ENCODE results near the gene TPX2. TPM values are rescaled to one million over a fixed set of nuclear protein-coding genes. Genes with fewer than 3 reads are reported as not detected.

TPX2 gene
- total and polyA plus RNA-seq, 8 donors, result 5.1 to 89.9 (median 39.7) TPM

GRCh38 chr20:31846793-31847138 lies 107.7 kb downstream of the TPX2 start:
- no peak for DNase-seq
- H3K9me3 ChIP-seq, result no peaks in the 10 kb centered on the region
- no peak for ATAC-seq
- H3K27me3 ChIP-seq, result peaks cover 7 to 38% of the 10 kb centered on the region in 2 donors
- no peak overlapping the region for H3K4me3 ChIP-seq
- H3K27ac ChIP-seq, result no peak overlapping the region
- TF ChIP-seq, protein P1, sequence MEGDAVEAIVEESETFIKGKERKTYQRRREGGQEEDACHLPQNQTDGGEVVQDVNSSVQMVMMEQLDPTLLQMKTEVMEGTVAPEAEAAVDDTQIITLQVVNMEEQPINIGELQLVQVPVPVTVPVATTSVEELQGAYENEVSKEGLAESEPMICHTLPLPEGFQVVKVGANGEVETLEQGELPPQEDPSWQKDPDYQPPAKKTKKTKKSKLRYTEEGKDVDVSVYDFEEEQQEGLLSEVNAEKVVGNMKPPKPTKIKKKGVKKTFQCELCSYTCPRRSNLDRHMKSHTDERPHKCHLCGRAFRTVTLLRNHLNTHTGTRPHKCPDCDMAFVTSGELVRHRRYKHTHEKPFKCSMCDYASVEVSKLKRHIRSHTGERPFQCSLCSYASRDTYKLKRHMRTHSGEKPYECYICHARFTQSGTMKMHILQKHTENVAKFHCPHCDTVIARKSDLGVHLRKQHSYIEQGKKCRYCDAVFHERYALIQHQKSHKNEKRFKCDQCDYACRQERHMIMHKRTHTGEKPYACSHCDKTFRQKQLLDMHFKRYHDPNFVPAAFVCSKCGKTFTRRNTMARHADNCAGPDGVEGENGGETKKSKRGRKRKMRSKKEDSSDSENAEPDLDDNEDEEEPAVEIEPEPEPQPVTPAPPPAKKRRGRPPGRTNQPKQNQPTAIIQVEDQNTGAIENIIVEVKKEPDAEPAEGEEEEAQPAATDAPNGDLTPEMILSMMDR (IDR thresholded peaks at IDR 0.05), result peak in 1 of 2 donors; percentile 32
- intact Hi-C loops (cut with DNase I), result no loop called here
- peaks cover 0 to 3% of the 10 kb centered on the region in 2 donors for H3K4me1 ChIP-seq
- no peaks in the 10 kb centered on the region for H3K36me3 ChIP-seq

- peaks cover 7 to 47% of the 10 kb centered on the region in 2 donors for H3K27me3 ChIP-seq
- H3K4me1 ChIP-seq, result peaks cover 0 to 5% of the 10 kb centered on the region in 2 donors
- TF ChIP-seq, protein P1 (IDR thresholded peaks at IDR 0.05), result no peak
- ATAC-seq (no peak), DNase-seq (peak in 1 of 4 donors; percentile 72)
- no peak overlapping the region for H3K27ac ChIP-seq
- H3K9me3 ChIP-seq, result no peaks in the 10 kb centered on the region
- intact Hi-C loops (cut with DNase I), result no loop called here
- no peaks in the 10 kb centered on the region for H3K36me3 ChIP-seq
- H3K4me3 ChIP-seq, result no peak overlapping the region
These were observed 109.3 kb downstream of the TPX2 start for GRCh38 chr20:31848088-31848999.

DNA sequence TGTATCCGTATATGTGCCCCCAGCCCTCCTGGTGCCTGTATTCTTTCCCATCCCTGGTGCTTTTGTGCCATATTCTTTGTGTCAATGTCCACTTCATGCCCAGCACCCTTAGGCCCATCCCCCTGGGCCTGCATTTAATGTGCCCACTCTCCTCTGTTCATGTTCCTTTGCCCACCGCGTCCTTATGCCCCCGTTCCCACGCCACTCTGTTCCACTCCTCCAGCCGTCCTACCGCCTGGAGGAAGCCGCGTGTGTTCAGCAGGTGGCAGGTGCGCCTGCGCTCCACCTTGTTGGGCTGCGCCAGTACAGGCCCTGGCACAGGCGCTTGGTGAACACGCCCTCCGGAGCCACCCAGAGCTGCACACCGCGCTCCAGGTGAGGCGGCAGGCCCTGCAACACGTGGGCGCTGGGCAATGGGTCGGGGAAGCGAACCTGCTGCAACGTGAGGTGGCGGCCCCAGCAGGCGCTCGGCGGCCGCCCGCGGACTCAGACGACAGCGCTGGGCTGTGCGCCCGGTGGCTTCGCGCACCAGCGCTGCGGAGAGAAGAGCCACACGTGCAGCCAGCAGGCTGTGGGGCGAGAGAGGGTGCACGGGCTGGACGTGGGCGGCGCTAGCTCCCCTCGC lies 110.3 kb downstream of the TPX2 start:
- H3K9me3 ChIP-seq, result no peaks in the 10 kb centered on the region
- H3K4me3 ChIP-seq, result no peak overlapping the region
- H3K4me1 ChIP-seq, result peaks cover 0 to 5% of the 10 kb centered on the region in 2 donors
- peaks cover 7 to 47% of the 10 kb centered on the region in 2 donors for H3K27me3 ChIP-seq
- intact Hi-C loops (cut with DNase I), result no loop called here
- H3K36me3 ChIP-seq, result no peaks in the 10 kb centered on the region
- H3K27ac ChIP-seq, result no peak overlapping the region
- ATAC-seq (peak; percentile 39), DNase-seq (peak in 1 of 4 donors; percentile 67)
- TF ChIP-seq, protein P1 (IDR thresholded peaks at IDR 0.05), result no peak

Other genes with a start within 250 kb of the TPX2 start
- 100 to 1,000 TPM; 185 to 282 TPM for gene HM13, start 224.8 kb upstream of the TPX2 start, total RNA-seq
- gene HM13, start 224.8 kb upstream of the TPX2 start, polyA plus RNA-seq (ENCODE audit: insufficient read length in 6 of 6), result 100 to 1,000 TPM in 5 of 6 donors, 10 to 100 TPM in 1; 98.9 to 136 (median 108) TPM
- gene ID1, start 134.0 kb upstream of the TPX2 start, total RNA-seq, result 100 to 1,000 TPM; 185 to 297 TPM
- 100 to 1,000 TPM in 5 of 6 donors, 10 to 100 TPM in 1; 65.4 to 194 (median 120) TPM for gene ID1, start 134.0 kb upstream of the TPX2 start, polyA plus RNA-seq (ENCODE audit: insufficient read length in 6 of 6)
- gene COX4I2, start 101.4 kb upstream of the TPX2 start, total RNA-seq, result 10 to 100 TPM; 13.5 to 15.7 TPM
- 10 to 100 TPM; 18.6 to 33.8 (median 25.2) TPM for gene COX4I2, start 101.4 kb upstream of the TPX2 start, polyA plus RNA-seq (ENCODE audit: insufficient read length in 6 of 6)
- gene BCL2L1, start 16.4 kb upstream of the TPX2 start, total RNA-seq, result 100 to 1,000 TPM; 122 to 181 TPM
- 10 to 100 TPM; 43.3 to 60.5 (median 54.4) TPM for gene BCL2L1, start 16.4 kb upstream of the TPX2 start, polyA plus RNA-seq (ENCODE audit: insufficient read length in 6 of 6)
- gene MYLK2, start 80.1 kb downstream of the TPX2 start, total RNA-seq, result not detected
- gene MYLK2, start 80.1 kb downstream of the TPX2 start, polyA plus RNA-seq (ENCODE audit: insufficient read length in 6 of 6), result 1 to 10 TPM in 3 of 6 donors, under 1 TPM in 3; 0.53 to 1.9 (median 1.0) TPM
- gene FOXS1, start 106.3 kb downstream of the TPX2 start, total RNA-seq, result 1 to 10 TPM; 2.5 to 2.9 TPM
- gene FOXS1, start 106.3 kb downstream of the TPX2 start, polyA plus RNA-seq (ENCODE audit: insufficient read length in 6 of 6), result 1 to 10 TPM; 4.8 to 8.2 (median 6.2) TPM
- gene DUSP15, start 131.2 kb downstream of the TPX2 start, total RNA-seq, result 1 to 10 TPM in 1 of 2 donors, under 1 TPM in 1; 0.82 to 1.1 TPM
- 10 to 100 TPM in 4 of 6 donors, 1 to 10 TPM in 2; 8.5 to 13.1 (median 10.3) TPM for gene DUSP15, start 131.2 kb downstream of the TPX2 start, polyA plus RNA-seq (ENCODE audit: insufficient read length in 6 of 6)
- gene TTLL9, start 131.3 kb downstream of the TPX2 start, total RNA-seq, result 1 to 10 TPM in 1 of 2 donors, under 1 TPM in 1; 0.20 to 1.3 TPM
- 1 to 10 TPM; 2.0 to 6.2 (median 3.6) TPM for gene TTLL9, start 131.3 kb downstream of the TPX2 start, polyA plus RNA-seq (ENCODE audit: insufficient read length in 6 of 6)
- 10 to 100 TPM in 1 of 2 donors, 1 to 10 TPM in 1; 9.1 to 10.5 TPM for gene PDRG1, start 212.8 kb downstream of the TPX2 start, total RNA-seq
- 10 to 100 TPM; 15.2 to 19.1 (median 17.0) TPM for gene PDRG1, start 212.8 kb downstream of the TPX2 start, polyA plus RNA-seq (ENCODE audit: insufficient read length in 6 of 6)
- gene XKR7, start 228.9 kb downstream of the TPX2 start, total RNA-seq, result under 1 TPM in 1 of 2 donors, not detected in 1; 0.05 TPM
- gene XKR7, start 228.9 kb downstream of the TPX2 start, polyA plus RNA-seq (ENCODE audit: insufficient read length in 6 of 6), result under 1 TPM; 0.06 to 0.19 (median 0.08) TPM

Measured in left lung (tissue), 10 donors.